ENCODE results near the gene FAM181A.

The FAM181A gene

GRCh38 chr14:93964820-93965286 is 37.7 kb downstream of the FAM181A start:
- ChIA-PET CTCF (interaction anchor here (1.4 kb wide), 1 partner anchor 25 kb away, joined by 8 read pairs; no protein-coding TSS in a partner anchor), POLR2A (no interaction called here)
- DNase-seq (ENCODE audit: extremely low spot score) = no peak
- TF ChIP-seq LEF1 (IDR thresholded peaks at IDR 0.05; ENCODE audit: borderline replicate concordance) = no peak
- TF ChIP-seq L3MBTL2 (conservative IDR thresholded peaks at IDR 0.05) = no peak
- TF ChIP-seq CTBP1 (IDR thresholded peaks at IDR 0.05; ENCODE audit: borderline replicate concordance) = no peak
- no peak for TF ChIP-seq SP1 (IDR thresholded peaks at IDR 0.05)
- TF ChIP-seq FOXM1 (IDR thresholded peaks at IDR 0.05; ENCODE audit: borderline replicate concordance) = no peak
- TF ChIP-seq SUZ12 (IDR thresholded peaks at IDR 0.05) = no peak
- TF ChIP-seq HDGF (IDR thresholded peaks at IDR 0.05; ENCODE audit: borderline replicate concordance) = no peak
- no peak for TF ChIP-seq NFRKB (IDR thresholded peaks at IDR 0.05)
- no peak for TF ChIP-seq TARDBP (IDR thresholded peaks at IDR 0.05)
- no peak for TF ChIP-seq ELF4 (IDR thresholded peaks at IDR 0.05)
- TF ChIP-seq BHLHE40 (IDR thresholded peaks at IDR 0.05; ENCODE audit: borderline replicate concordance) = no peak
- TF ChIP-seq ARNT (IDR thresholded peaks at IDR 0.05) = no peak
- TF ChIP-seq PKNOX1 (IDR thresholded peaks at IDR 0.05) = no peak
- no peak for TF ChIP-seq FOXA1 (IDR thresholded peaks at IDR 0.05)
- TF ChIP-seq FOXK2 (IDR thresholded peaks at IDR 0.05) = no peak
- no peak for TF ChIP-seq ZNF384 (IDR thresholded peaks at IDR 0.05)

DNA sequence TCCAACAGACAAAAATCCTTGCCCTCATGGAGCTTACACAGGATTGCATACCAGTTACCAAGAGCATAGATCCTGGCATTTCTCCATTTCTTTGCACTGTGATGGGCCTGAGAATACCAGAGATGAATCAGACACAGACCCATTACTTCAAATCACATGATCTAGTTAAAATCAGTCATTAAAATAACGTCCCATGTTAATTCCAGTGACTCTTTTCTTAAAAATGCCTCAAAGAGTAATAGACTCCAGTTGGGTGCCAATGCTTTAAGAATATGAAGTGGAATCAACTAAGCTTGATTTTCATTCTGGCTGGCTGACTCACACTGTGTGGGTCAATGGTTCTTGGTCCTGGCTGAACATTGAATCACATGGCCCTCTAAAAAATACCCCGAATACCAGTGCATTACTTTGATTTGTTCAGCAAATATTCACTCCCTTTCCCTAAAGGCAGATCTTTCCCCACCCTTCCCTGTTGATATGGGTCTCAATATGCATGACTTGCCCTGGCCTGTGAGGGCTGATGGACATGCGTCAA is 38.2 kb downstream of the FAM181A start:
- POLR2A ChIA-PET = no interaction called here
- CTCF ChIA-PET = interaction anchor here (1.4 kb wide), 1 partner anchor 26 kb away, joined by 8 read pairs; no protein-coding TSS in a partner anchor
- no peak for DNase-seq (ENCODE audit: extremely low spot score)
- TF ChIP-seq FOXK2 (IDR thresholded peaks at IDR 0.05) = no peak
- no peak for TF ChIP-seq ARNT (IDR thresholded peaks at IDR 0.05)
- no peak for TF ChIP-seq L3MBTL2 (conservative IDR thresholded peaks at IDR 0.05)
- TF ChIP-seq NFRKB (IDR thresholded peaks at IDR 0.05) = no peak
- no peak for TF ChIP-seq SUZ12 (IDR thresholded peaks at IDR 0.05)
- no peak for TF ChIP-seq LEF1 (IDR thresholded peaks at IDR 0.05; ENCODE audit: borderline replicate concordance)

DNA sequence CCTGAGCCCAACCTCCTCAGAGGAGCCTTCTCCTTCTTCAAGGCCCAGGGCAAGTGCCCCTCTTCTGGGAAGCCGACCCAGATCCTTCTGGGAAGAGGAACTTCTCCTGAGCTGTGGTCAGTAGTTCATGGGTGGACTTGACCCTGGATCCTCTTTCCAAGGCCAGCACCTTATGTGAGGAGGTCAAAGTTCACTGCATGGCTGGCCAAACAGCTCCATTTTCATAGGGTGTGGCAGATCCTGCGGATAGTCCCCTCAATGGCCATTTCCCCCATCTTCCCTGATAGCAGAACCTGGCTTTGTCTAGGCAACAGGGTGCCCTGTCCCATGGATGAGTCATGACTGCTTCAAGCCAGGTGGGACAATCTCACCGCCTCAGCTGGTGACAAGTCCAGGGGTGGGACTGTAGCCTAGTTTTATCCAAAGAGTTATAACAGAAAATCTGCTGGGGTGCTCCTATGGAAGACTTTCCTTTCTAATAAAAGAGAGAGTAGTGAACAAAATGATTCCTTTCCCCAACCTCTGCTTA is 38.9 kb downstream of the FAM181A start:
- no peak for DNase-seq (ENCODE audit: extremely low spot score)
- POLR2A ChIA-PET = no interaction called here
- CTCF ChIA-PET = interaction anchor here (1.4 kb wide), 1 partner anchor 26 kb away, joined by 8 read pairs; no protein-coding TSS in a partner anchor

GRCh38 chr14:93967637-93968250 is 40.6 kb downstream of the FAM181A start:
- POLR2A ChIA-PET = interaction anchor here (0.8 kb wide), 1 partner anchor 49 kb away, joined by 3 read pairs; no protein-coding TSS in a partner anchor
- TF ChIP-seq CTBP1 (IDR thresholded peaks at IDR 0.05; ENCODE audit: borderline replicate concordance) = no peak
- no peak for TF ChIP-seq SP1 (IDR thresholded peaks at IDR 0.05)
- TF ChIP-seq ELF4 (IDR thresholded peaks at IDR 0.05) = no peak
- no peak for TF ChIP-seq NFRKB (IDR thresholded peaks at IDR 0.05)
- no peak for TF ChIP-seq TARDBP (IDR thresholded peaks at IDR 0.05)
- TF ChIP-seq PKNOX1 (IDR thresholded peaks at IDR 0.05) = no peak
- TF ChIP-seq FOXA1 (IDR thresholded peaks at IDR 0.05) = no peak
- no peak for TF ChIP-seq FOXM1 (IDR thresholded peaks at IDR 0.05; ENCODE audit: borderline replicate concordance)
- DNase-seq (ENCODE audit: extremely low spot score) = no peak
- CTCF ChIA-PET = interaction anchor here (0.6 kb wide), 1 partner anchor 17 kb away, joined by 3 read pairs; no protein-coding TSS in a partner anchor

More for the DNA sequence above, 38.9 kb downstream of the FAM181A start:
- no peak for TF ChIP-seq LEF1 (IDR thresholded peaks at IDR 0.05; ENCODE audit: borderline replicate concordance)
- TF ChIP-seq SP1 (IDR thresholded peaks at IDR 0.05) = no peak
- no peak for TF ChIP-seq ARNT (IDR thresholded peaks at IDR 0.05)
- TF ChIP-seq HDGF (IDR thresholded peaks at IDR 0.05; ENCODE audit: borderline replicate concordance) = no peak
- no peak for TF ChIP-seq SUZ12 (IDR thresholded peaks at IDR 0.05)
- TF ChIP-seq TARDBP (IDR thresholded peaks at IDR 0.05) = no peak
- no peak for TF ChIP-seq FOXK2 (IDR thresholded peaks at IDR 0.05)
- no peak for TF ChIP-seq ZNF384 (IDR thresholded peaks at IDR 0.05)
- no peak for TF ChIP-seq L3MBTL2 (conservative IDR thresholded peaks at IDR 0.05)
- TF ChIP-seq BHLHE40 (IDR thresholded peaks at IDR 0.05; ENCODE audit: borderline replicate concordance) = no peak
- TF ChIP-seq PKNOX1 (IDR thresholded peaks at IDR 0.05) = no peak
- TF ChIP-seq ELF4 (IDR thresholded peaks at IDR 0.05) = no peak
- no peak for TF ChIP-seq FOXM1 (IDR thresholded peaks at IDR 0.05; ENCODE audit: borderline replicate concordance)
- TF ChIP-seq NFRKB (IDR thresholded peaks at IDR 0.05) = no peak
- no peak for TF ChIP-seq FOXA1 (IDR thresholded peaks at IDR 0.05)
- TF ChIP-seq CTBP1 (IDR thresholded peaks at IDR 0.05; ENCODE audit: borderline replicate concordance) = no peak

DNA sequence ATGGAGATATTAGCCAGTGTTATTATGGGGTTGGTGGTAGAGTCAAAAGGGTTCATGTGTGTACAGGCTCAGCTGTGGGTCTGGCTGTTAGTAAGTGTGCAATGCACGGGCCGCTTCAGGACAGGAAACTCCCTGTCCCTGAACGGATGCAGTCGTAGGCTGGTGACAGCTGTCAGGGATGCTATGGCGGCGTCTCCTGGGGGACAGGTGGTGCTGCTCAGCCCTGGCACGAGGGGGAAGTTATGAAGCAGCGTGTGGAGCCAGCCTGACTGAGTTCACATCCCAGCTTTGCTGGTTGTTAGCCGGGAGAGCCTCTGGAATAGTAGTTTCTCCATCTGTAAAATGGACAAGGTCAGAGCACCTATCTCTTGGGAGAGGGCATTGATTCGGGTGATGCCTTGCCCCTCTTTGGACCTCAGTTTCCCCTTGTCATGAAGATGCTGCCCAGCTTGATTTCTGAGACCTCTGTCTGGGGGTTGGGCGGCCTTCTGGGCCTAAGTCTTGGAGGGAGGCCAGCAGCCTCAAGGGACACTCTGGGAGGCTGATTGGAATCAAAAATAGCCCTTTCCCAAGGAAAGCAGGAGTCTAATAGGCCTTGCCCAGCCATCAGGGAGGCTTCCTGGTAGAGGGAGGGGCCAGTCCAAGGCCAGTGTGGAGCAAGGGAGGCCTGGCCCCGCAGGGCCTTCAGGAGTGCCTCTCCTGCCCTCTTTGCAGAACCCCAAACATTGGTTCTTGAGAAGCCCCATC is 42.1 kb downstream of the FAM181A start:
- ChIA-PET CTCF (interaction anchor here (2.3 kb wide), 1 partner anchor 29 kb away, joined by 15 read pairs; no protein-coding TSS in a partner anchor), POLR2A (no interaction called here)
- TF ChIP-seq TARDBP (IDR thresholded peaks at IDR 0.05) = no peak
- no peak for TF ChIP-seq ELF4 (IDR thresholded peaks at IDR 0.05)
- no peak for TF ChIP-seq PKNOX1 (IDR thresholded peaks at IDR 0.05)
- TF ChIP-seq NFRKB (IDR thresholded peaks at IDR 0.05) = no peak
- no peak for TF ChIP-seq ARNT (IDR thresholded peaks at IDR 0.05)
- no peak for TF ChIP-seq SP1 (IDR thresholded peaks at IDR 0.05)
- no peak for TF ChIP-seq L3MBTL2 (conservative IDR thresholded peaks at IDR 0.05)
- TF ChIP-seq HDGF (IDR thresholded peaks at IDR 0.05; ENCODE audit: borderline replicate concordance) = no peak
- no peak for TF ChIP-seq FOXM1 (IDR thresholded peaks at IDR 0.05; ENCODE audit: borderline replicate concordance)
- no peak for TF ChIP-seq FOXK2 (IDR thresholded peaks at IDR 0.05)
- no peak for TF ChIP-seq BHLHE40 (IDR thresholded peaks at IDR 0.05; ENCODE audit: borderline replicate concordance)
- no peak for TF ChIP-seq ZNF384 (IDR thresholded peaks at IDR 0.05)
- TF ChIP-seq LEF1 (IDR thresholded peaks at IDR 0.05; ENCODE audit: borderline replicate concordance) = no peak
- no peak for TF ChIP-seq CTBP1 (IDR thresholded peaks at IDR 0.05; ENCODE audit: borderline replicate concordance)
- TF ChIP-seq FOXA1 (IDR thresholded peaks at IDR 0.05) = no peak
- TF ChIP-seq SUZ12 (IDR thresholded peaks at IDR 0.05) = no peak
- no peak for DNase-seq (ENCODE audit: extremely low spot score)
